GM20000 (cell line): ENCODE results near the gene CLCNKB.

Experiments used
- DNase-seq: peaks from one replicate; pipeline ENCODE4 v3.0.0; 2012; ENCODE audit warnings: low spot score
- TF ChIP-seq, protein P1 (sequence below): IDR thresholded peaks from 2 replicates; pipeline ENCODE4 v1.5.1; 2012; ENCODE audit warnings: mild to moderate bottlenecking, control low read depth; ENCODE audit errors: extremely low read depth, missing control alignments

Gene CLCNKB

DNA sequence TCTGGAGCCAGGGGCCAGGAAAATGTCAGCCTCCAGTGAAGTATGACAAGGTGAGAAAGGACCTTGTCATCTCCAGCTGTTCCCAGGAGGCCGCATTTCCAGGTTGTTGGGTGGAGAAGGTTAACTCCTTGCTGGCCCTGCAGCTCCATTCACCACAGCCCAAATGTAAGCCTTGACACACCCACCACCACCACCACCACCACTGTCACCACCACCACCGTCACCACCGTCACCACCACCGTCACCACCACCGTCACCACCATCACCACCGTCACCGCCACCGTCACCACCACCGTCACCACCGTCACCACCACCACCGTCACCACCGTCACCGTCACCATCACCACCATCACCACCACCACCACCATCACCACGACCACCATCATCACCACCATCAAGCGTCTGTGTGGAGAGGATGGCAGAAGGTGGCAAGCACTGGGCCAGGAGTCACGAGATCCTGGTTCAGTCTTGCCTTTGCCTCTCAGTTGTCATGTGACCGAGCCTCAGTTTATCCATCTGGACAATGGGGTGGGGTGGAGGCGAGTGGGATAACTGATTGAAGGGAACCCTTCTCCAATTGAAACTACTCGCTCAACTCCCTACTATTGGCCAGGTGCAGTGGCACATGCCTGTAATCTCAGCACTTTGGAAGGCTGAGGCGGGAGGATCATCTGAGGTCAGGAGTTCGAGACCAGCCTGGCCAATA, 51.0 kb downstream of the CLCNKB start:
- no peak for DNase-seq
- TF ChIP-seq, protein P1, sequence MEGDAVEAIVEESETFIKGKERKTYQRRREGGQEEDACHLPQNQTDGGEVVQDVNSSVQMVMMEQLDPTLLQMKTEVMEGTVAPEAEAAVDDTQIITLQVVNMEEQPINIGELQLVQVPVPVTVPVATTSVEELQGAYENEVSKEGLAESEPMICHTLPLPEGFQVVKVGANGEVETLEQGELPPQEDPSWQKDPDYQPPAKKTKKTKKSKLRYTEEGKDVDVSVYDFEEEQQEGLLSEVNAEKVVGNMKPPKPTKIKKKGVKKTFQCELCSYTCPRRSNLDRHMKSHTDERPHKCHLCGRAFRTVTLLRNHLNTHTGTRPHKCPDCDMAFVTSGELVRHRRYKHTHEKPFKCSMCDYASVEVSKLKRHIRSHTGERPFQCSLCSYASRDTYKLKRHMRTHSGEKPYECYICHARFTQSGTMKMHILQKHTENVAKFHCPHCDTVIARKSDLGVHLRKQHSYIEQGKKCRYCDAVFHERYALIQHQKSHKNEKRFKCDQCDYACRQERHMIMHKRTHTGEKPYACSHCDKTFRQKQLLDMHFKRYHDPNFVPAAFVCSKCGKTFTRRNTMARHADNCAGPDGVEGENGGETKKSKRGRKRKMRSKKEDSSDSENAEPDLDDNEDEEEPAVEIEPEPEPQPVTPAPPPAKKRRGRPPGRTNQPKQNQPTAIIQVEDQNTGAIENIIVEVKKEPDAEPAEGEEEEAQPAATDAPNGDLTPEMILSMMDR = no peak

DNA sequence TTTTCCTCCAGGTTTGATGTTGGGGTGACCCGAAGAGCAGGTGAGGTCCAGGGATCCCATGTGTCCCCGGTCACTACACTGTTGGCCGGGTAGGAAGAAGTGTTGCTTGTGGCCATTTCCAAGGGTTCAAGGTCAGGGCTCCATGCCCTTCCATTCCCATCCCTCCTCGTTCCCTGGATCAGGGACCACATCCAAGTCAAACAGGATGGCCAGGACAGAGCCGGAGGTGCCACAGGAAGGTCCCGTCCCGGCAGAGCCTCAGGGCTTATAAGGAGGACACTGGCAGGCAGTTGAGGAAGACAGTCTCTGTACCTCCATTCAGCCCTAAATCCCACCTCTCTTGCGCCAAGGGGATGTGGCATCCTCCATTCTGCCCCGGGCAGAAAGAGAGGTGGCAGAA, 51.9 kb downstream of the CLCNKB start:
- no peak for DNase-seq

DNA sequence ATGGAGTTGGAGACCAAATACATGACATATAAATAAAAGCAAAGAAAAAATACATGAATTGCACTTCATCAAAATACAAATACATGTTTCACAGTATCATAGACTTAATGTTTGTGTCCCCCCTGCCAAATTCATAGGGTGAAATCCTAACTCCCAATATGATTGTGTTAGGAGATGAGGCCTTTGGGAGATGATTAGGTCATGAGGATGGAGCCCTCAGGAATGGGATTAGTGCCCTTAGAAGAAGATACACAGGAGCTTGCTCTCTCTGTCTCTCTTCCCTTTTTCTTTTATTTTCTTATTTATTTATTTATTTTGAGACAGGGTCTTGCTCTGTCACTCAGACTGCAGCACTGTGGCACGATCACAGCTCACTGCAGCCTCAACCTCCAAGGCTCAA, 55.8 kb downstream of the CLCNKB start:
- TF ChIP-seq, protein P1 = no peak
- DNase-seq = no peak

More for the DNA sequence above, 51.9 kb downstream of the CLCNKB start:
- TF ChIP-seq, protein P1 = no peak

DNA sequence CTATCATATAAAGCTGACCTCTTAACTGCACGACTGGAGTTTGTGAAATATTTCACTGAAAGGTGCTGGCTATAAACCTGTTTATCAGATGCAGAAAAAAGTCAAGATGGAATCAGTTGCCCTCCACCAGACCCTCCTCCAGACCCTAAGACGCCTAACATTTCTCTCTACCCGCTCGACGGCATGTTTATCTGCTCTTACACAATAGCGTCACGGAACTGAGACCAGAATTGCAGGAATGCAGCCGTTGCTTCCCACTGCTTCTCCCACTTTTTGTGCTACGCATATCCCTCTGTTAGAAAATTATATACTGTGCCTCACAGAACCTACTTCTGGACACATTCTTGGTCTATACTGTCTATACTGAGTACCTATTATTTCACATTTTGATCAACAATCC, 58.0 kb downstream of the CLCNKB start:
- no peak for DNase-seq
- TF ChIP-seq, protein P1 = no peak
